K562 (cell line): ENCODE data around the gene IFI27L1. TPM values are rescaled to one million over a fixed set of nuclear protein-coding genes. Genes with fewer than 3 reads are reported as not detected.

Experiments used
- ATAC-seq: fragments of 200-7000 bp; cut with Tn5 transposase; 3 replicates; pipeline ENCODE4 v1.9.1; 2020; ENCODE audit warnings: moderate library complexity
- BruUV-seq: library from RNA; stranded (reverse); fragments of 400-500 nt; replicated peaks from 2 replicates; lab custom pipeline; 2021; lab: Mats Ljungman, UMichigan
- CTCF ChIA-PET: fragments of 300-600 bp; formaldehyde crosslinking; extraction: SDS; loops from one replicate; lab custom pipeline; 2021; ENCODE audit warnings: low intra/inter-chr PET ratio; lab: Yijun Ruan, JAX
- POLR2A ChIA-PET: fragments of 300-600, 350-650 bp; sonication (Branson Sonifier 250); formaldehyde crosslinking; extraction: SDS; loops from one replicate; lab custom pipeline; 2021; ENCODE audit warnings: antibody characterized with exemption, inconsistent platforms; lab: Yijun Ruan, JAX
- DNase-seq, 4 experiments: peaks; one replicate each; pipeline versions ENCODE4 v3.0.0 to v3.0.0-alpha.2; 2011 to 2018; ENCODE audit warnings: low spot score in 3 of 4, mixed read lengths in 3 of 4; ENCODE audit errors: extremely low read depth in 1 of 4
- FAIRE-seq: peaks from 2 replicates; lab custom pipeline; 2011; peaks lifted over from hg19 to GRCh38; lab: Jason Lieb, UNC
- H2AFZ ChIP-seq: 2 replicates; pipeline ENCODE4 v1.6.0; 2011; ENCODE audit warnings: low read depth, low read length, control low read depth, inconsistent platforms
- H3K27ac ChIP-seq: fragments of 200-600 bp; 3 replicates; pipeline ENCODE4 v1.8.0; 2011; ENCODE audit warnings: low read depth, mild to moderate bottlenecking, control low read depth, inconsistent platforms, low read length, moderate library complexity, mixed read lengths; ENCODE audit errors: extremely low read depth
- H3K27me3 ChIP-seq, 2 experiments: fragments of 300-600 bp in 1 of 2; 2 replicates in 1 of 2; 3 replicates in 1 of 2; pipeline versions ENCODE4 v1.6.0 to v1.8.0; 2011; ENCODE audit warnings: inconsistent platforms in 2 of 2, low read length in 2 of 2, mild to moderate bottlenecking in 1 of 2, mixed read lengths in 1 of 2, moderate library complexity in 1 of 2; ENCODE audit not compliant: control insufficient read depth in 2 of 2, insufficient read depth in 2 of 2
- H3K36me3 ChIP-seq: fragments of 300-600 bp; 3 replicates; pipeline ENCODE4 v1.8.0; 2011; ENCODE audit warnings: mild to moderate bottlenecking, low read length, inconsistent platforms; ENCODE audit not compliant: control insufficient read depth, insufficient read depth
- H3K4me1 ChIP-seq, 2 experiments: fragments of 200-600 bp in 1 of 2; replicated peaks in 1 of 2; 2 replicates in 1 of 2; 3 replicates in 1 of 2; pipeline versions ENCODE4 v1.5.1 to v1.8.0; 2011; ENCODE audit warnings: inconsistent platforms in 2 of 2, low read length in 2 of 2, mild to moderate bottlenecking in 1 of 2, mixed read lengths in 1 of 2, moderate library complexity in 1 of 2; ENCODE audit not compliant: control insufficient read depth in 2 of 2, insufficient read depth in 2 of 2
- H3K4me2 ChIP-seq: 2 replicates; pipeline ENCODE4 v1.6.1; 2011; ENCODE audit warnings: low read length, control low read depth, inconsistent platforms, mixed read lengths; ENCODE audit not compliant: insufficient read depth
- H3K4me3 ChIP-seq: fragments of 200-600 bp; sonication (generic), shearing (Covaris generic); 2 replicates; pipeline ENCODE4 v1.5.1; 2016; ENCODE audit warnings: control low read depth, inconsistent platforms
- H3K79me2 ChIP-seq: fragments of 200-600 bp; 3 replicates; pipeline ENCODE4 v1.8.0; 2011; ENCODE audit warnings: low read length, inconsistent platforms; ENCODE audit not compliant: control insufficient read depth, insufficient read depth
- H3K9ac ChIP-seq, 2 experiments: 2 replicates each; pipeline versions ENCODE4 v1.6.0 to v1.6.1; 2011; ENCODE audit warnings: low read depth in 2 of 2, low read length in 2 of 2, control low read depth in 1 of 2, inconsistent platforms in 1 of 2, mild to moderate bottlenecking in 1 of 2, mixed read lengths in 1 of 2; ENCODE audit not compliant: insufficient read depth in 1 of 2
- H3K9me1 ChIP-seq: one replicate; pipeline ENCODE4 v1.6.0; 2011; ENCODE audit warnings: inconsistent platforms, mild to moderate bottlenecking, low read length, moderate library complexity; ENCODE audit not compliant: control insufficient read depth, insufficient read depth
- H3K9me3 ChIP-seq: replicated peaks from 2 replicates; pipeline ENCODE4 v1.5.1; 2011; ENCODE audit warnings: low read depth, low read length, inconsistent platforms; ENCODE audit not compliant: control insufficient read depth, insufficient read depth
- H4K20me1 ChIP-seq: replicated peaks from 2 replicates; pipeline ENCODE4 v1.6.1; 2011; ENCODE audit warnings: low read length, inconsistent platforms, mixed read lengths; ENCODE audit not compliant: control insufficient read depth, insufficient read depth
- GATA2 ChIP-seq: sonication (generic); formaldehyde crosslinking; IDR thresholded peaks from 2 replicates; pipeline ENCODE4 v1.4.0; 2020; ENCODE audit warnings: mild to moderate bottlenecking, missing genetic modification reagents
- KLF16 ChIP-seq: IDR thresholded peaks from 2 replicates; pipeline ENCODE4 v1.6.1; 2016; ENCODE audit warnings: antibody characterized with exemption
- NUFIP1 ChIP-seq: fragments of 450-650 bp; IDR thresholded peaks from 2 replicates; pipeline ENCODE4 v1.6.1; 2018; ENCODE audit not compliant: partially characterized antibody
- PHF20 ChIP-seq: fragments of 450-650 bp; IDR thresholded peaks from 2 replicates; pipeline ENCODE4 v1.6.1; 2018; ENCODE audit not compliant: partially characterized antibody
- RAD21 ChIP-seq, 2 experiments: fragments of 250-450 bp in 1 of 2; fragments of 450-650 bp in 1 of 2; sonication (Bioruptor Pico) in 1 of 2; formaldehyde crosslinking in 1 of 2; IDR thresholded peaks in 1 of 2; conservative IDR thresholded peaks in 1 of 2; 2 replicates each; pipeline versions ENCODE4 v1.4.0 to v1.8.0; 2020 to 2022; ENCODE audit warnings: mild to moderate bottlenecking in 2 of 2, moderate library complexity in 1 of 2
- SREBF1 ChIP-seq: fragments of 150-350 bp; IDR thresholded peaks from 2 replicates; pipeline ENCODE4 v1.6.1; 2014; ENCODE audit warnings: antibody characterized with exemption, low read depth, low read length, borderline replicate concordance
- STAT5A ChIP-seq: IDR thresholded peaks from 2 replicates; pipeline ENCODE4 v1.6.1; 2012; ENCODE audit warnings: low read length, inconsistent platforms, borderline replicate concordance
- ZFPM2 ChIP-seq: fragments of 250-450 bp; sonication (Bioruptor Pico); IDR thresholded peaks from 2 replicates; pipeline ENCODE4 v1.5.1; 2022; ENCODE audit warnings: mild to moderate bottlenecking
- WGBS: fragments of 100-300 bp; shearing (Covaris generic); methylation state at CpG from one replicate; pipeline ENCODE4 v1.1.6; 2016; ENCODE audit warnings: low coverage, mixed read lengths; ENCODE audit not compliant: insufficient coverage; ENCODE audit errors: missing lambda C conversion rate; 5-methylcytosine and 5-hydroxymethylcytosine counted together
- in situ Hi-C: fragments of 300-500 bp; cut with MboI; formaldehyde crosslinking; loops from 4 replicates; pipeline ENCODE4 v1.15.0; 2018; ENCODE audit warnings: inconsistent platforms, mixed read lengths
- intact Hi-C: fragments of 100-400 bp; cut with micrococcal nuclease; formaldehyde crosslinking; loops from 2 replicates; pipeline ENCODE4 v1.14.2; 2022
- polyA plus RNA-seq, 8 experiments: library from polyadenylated mRNA; depleted of rRNA in 4 of 8; stranded (reverse) in 5 of 8; unstranded in 3 of 8; fragments of >200 nt; fragmentation: Nextera tagmentation in 2 of 8; fragmentation: Illumina TruSeq in 1 of 8; extraction: Ambion mirVana in 2 of 8; extraction: Trizol in 1 of 8; gene quantifications; 2 replicates each; pipeline versions ENCODE4 v1.2.1 to v1.2.3, GENCODE V29; 2011 to 2014; ENCODE audit warnings: inconsistent platforms in 1 of 8, missing spikeins in 1 of 8
- total RNA-seq, 7 experiments: library from RNA; depleted of rRNA in 6 of 7; stranded (reverse); fragments of >200 nt in 6 of 7; fragmentation: Illumina TruSeq in 2 of 7; extraction: Trizol in 2 of 7; gene quantifications; 2 replicates each; pipeline versions ENCODE4 v1.2.1 to v1.2.3, GENCODE V29; 2011 to 2021; ENCODE audit warnings: low replicate concordance in 1 of 7
- TF ChIP-seq, protein P1 (sequence below): IDR thresholded peaks from 2 replicates; pipeline ENCODE4 v1.6.1; 2016; ENCODE audit warnings: missing genetic modification characterization, missing compliant biosample characterization
- TF ChIP-seq, protein P2 (sequence below): fragments of 250-450 bp; sonication (Bioruptor Pico); IDR thresholded peaks from 2 replicates; pipeline ENCODE4 v1.4.0; 2020
- TF ChIP-seq, protein P3 (sequence below): fragments of 250-450 bp; sonication (Bioruptor Pico); IDR thresholded peaks from 2 replicates; pipeline ENCODE4 v1.8.0; 2022; ENCODE audit warnings: inconsistent platforms, mild to moderate bottlenecking, moderate library complexity, borderline replicate concordance

The IFI27L1 gene
- total and polyA plus RNA-seq, 9 of the 15 experiments (the other 6 are each of a cell fraction or from before 2014, with no cell fraction given) = 14.5 to 28.0 (median 23.8) TPM

DNA sequence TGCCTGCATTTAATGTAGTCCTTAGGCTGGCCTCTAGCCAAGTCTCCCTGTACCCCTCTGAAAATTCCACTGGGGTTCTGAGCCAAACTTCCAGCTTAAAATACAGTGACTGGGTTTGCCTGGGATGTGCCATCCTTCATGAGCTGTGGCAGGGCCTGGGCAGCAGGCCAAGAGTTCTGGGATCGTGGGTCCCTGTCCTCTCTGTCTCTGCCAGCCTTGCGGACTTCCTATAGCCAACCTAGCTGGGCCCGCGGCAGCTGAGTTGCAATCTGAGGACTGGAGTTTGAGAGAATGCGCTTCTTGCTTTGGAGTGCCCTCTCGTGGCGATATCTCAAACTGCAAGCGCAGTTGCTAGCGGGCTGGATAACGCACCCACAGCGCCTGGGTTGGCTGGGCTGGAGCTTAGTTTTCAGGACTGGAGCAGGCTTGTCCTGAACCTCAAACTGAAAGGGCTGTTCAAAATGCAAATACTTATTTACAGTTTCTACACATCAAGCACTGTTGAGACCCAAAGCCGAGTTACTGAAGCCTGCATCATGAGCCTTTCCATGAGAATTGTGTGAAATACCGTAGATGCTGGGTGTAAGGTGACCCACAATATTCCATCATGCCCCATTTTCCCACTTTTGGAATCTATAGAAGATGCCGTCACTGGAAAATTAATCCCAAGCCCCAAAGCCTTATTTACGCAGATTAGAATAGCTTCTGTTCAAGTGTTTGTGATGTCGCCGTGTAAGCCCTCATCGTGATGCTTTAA lies 55.6 kb downstream of the IFI27L1 start (continued):
- TF ChIP-seq KLF16 (0 out of 2 replicates have a peak, but pooled peaks have one; percentile 11), RAD21 (CRISPR knock-in tag; conservative IDR thresholded peaks at IDR 0.05 in 1 of 2, IDR thresholded peaks at IDR 0.05 in 1 of 2) (peak; percentile 71 to 83)

DNA sequence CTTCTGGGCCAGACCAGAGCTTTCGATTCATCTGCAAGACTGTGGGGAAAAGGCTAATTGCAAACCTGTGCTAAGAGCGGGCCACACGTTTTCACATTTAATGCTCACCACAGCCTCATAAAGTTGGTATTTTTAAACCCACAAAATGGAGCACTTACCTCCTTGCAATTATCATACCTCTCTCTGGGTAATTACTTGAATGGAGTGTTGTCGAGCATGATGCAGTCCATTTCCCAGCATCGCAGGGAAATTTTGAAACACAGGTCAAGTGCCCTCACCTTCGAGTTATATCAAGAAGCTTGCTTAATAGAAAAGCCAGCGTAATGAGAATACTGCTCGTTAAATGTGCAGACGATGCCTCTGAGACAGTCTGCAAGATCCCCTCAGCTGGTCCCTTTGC lies 57.1 kb downstream of the IFI27L1 start:
- Histone ChIP-seq H3K27ac (no peak overlapping the region), H3K27me3 (peaks cover 0 to 15% of the 10 kb centered on the region in 2 experiments; a peak in 2 of 5 replicates), H3K9me3 (no peaks in the 10 kb centered on the region; the same call in 1 of the 2 replicates), H3K36me3 (no peaks in the 10 kb centered on the region), H3K4me1 (no peaks in the 10 kb centered on the region; a peak in 2 of 5 replicates), H4K20me1 (no peaks in the 10 kb centered on the region), H3K9me1 (no peaks in the 10 kb centered on the region), H2AFZ (no peak overlapping the region), H3K9ac (no peak overlapping the region), H3K79me2 (no peaks in the 10 kb centered on the region), H3K4me3 (no peak overlapping the region), H3K4me2 (no peak overlapping the region)
- no peak for ATAC-seq
- ChIA-PET POLR2A (interaction anchor here (0.6 kb wide), 1 partner anchor 84 kb away, joined by 3 read pairs; no protein-coding TSS in a partner anchor), CTCF (no interaction called here)
- in situ Hi-C loops = loop anchor here (5.0 kb wide), 1 partner anchor 101 kb away; no protein-coding TSS in a partner anchor
- 7% methylated on average over 9 of the region's 9 CpGs for WGBS
- no peak for FAIRE-seq
- BruUV-seq = no TSS peak
- intact Hi-C loops = no loop called here
- DNase-seq = no peak
- TF ChIP-seq NUFIP1 = no peak
- TF ChIP-seq STAT5A = no peak
- TF ChIP-seq, protein P1, sequence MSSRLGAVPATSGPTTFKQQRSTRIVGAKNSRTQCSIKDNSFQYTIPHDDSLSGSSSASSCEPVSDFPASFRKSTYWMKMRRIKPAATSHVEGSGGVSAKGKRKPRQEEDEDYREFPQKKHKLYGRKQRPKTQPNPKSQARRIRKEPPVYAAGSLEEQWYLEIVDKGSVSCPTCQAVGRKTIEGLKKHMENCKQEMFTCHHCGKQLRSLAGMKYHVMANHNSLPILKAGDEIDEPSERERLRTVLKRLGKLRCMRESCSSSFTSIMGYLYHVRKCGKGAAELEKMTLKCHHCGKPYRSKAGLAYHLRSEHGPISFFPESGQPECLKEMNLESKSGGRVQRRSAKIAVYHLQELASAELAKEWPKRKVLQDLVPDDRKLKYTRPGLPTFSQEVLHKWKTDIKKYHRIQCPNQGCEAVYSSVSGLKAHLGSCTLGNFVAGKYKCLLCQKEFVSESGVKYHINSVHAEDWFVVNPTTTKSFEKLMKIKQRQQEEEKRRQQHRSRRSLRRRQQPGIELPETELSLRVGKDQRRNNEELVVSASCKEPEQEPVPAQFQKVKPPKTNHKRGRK = no peak
- no peak for TF ChIP-seq PHF20
- TF ChIP-seq, protein P2, sequence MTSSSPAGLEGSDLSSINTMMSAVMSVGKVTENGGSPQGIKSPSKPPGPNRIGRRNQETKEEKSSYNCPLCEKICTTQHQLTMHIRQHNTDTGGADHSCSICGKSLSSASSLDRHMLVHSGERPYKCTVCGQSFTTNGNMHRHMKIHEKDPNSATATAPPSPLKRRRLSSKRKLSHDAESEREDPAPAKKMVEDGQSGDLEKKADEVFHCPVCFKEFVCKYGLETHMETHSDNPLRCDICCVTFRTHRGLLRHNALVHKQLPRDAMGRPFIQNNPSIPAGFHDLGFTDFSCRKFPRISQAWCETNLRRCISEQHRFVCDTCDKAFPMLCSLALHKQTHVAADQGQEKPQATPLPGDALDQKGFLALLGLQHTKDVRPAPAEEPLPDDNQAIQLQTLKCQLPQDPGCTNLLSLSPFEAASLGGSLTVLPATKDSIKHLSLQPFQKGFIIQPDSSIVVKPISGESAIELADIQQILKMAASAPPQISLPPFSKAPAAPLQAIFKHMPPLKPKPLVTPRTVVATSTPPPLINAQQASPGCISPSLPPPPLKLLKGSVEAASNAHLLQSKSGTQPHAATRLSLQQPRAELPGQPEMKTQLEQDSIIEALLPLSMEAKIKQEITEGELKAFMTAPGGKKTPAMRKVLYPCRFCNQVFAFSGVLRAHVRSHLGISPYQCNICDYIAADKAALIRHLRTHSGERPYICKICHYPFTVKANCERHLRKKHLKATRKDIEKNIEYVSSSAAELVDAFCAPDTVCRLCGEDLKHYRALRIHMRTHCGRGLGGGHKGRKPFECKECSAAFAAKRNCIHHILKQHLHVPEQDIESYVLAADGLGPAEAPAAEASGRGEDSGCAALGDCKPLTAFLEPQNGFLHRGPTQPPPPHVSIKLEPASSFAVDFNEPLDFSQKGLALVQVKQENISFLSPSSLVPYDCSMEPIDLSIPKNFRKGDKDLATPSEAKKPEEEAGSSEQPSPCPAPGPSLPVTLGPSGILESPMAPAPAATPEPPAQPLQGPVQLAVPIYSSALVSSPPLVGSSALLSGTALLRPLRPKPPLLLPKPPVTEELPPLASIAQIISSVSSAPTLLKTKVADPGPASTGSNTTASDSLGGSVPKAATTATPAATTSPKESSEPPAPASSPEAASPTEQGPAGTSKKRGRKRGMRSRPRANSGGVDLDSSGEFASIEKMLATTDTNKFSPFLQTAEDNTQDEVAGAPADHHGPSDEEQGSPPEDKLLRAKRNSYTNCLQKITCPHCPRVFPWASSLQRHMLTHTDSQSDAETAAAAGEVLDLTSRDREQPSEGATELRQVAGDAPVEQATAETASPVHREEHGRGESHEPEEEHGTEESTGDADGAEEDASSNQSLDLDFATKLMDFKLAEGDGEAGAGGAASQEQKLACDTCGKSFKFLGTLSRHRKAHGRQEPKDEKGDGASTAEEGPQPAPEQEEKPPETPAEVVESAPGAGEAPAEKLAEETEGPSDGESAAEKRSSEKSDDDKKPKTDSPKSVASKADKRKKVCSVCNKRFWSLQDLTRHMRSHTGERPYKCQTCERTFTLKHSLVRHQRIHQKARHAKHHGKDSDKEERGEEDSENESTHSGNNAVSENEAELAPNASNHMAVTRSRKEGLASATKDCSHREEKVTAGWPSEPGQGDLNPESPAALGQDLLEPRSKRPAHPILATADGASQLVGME (CRISPR knock-in tag) = no peak
- TF ChIP-seq SREBF1 = no peak
- no peak for TF ChIP-seq GATA2 (CRISPR knock-in tag)
- no peak for TF ChIP-seq ZFPM2 (CRISPR knock-in tag)
- TF ChIP-seq, protein P3, sequence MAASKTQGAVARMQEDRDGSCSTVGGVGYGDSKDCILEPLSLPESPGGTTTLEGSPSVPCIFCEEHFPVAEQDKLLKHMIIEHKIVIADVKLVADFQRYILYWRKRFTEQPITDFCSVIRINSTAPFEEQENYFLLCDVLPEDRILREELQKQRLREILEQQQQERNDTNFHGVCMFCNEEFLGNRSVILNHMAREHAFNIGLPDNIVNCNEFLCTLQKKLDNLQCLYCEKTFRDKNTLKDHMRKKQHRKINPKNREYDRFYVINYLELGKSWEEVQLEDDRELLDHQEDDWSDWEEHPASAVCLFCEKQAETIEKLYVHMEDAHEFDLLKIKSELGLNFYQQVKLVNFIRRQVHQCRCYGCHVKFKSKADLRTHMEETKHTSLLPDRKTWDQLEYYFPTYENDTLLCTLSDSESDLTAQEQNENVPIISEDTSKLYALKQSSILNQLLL (CRISPR knock-in tag) = no peak
